ENCODE data around the gene CADM3. TPM values are rescaled to one million over a fixed set of nuclear protein-coding genes. Genes with fewer than 3 reads are reported as not detected.

Gene CADM3
- total and polyA plus RNA-seq, 5 experiments from 2014 or later = not detected

Other genes starting within 250 kb of the CADM3 start
- gene PYHIN1, start 240.1 kb upstream of the CADM3 start, total RNA-seq = 10 to 100 TPM; 10.9 to 15.1 TPM
- 10 to 100 TPM in 1 of 3 donors, 1 to 10 TPM in 2; 4.3 to 49.0 (median 5.9) TPM for gene PYHIN1, start 240.1 kb upstream of the CADM3 start, polyA plus RNA-seq
- gene IFI16, start 161.7 kb upstream of the CADM3 start, total RNA-seq = 10 to 100 TPM; 83.4 to 89.8 TPM
- 10 to 100 TPM; 49.2 to 55.2 (median 53.5) TPM for gene IFI16, start 161.7 kb upstream of the CADM3 start, polyA plus RNA-seq
- under 1 TPM; 0.86 to 0.93 TPM for gene AIM2, start 94.8 kb upstream of the CADM3 start, total RNA-seq
- gene AIM2, start 94.8 kb upstream of the CADM3 start, polyA plus RNA-seq = under 1 TPM in 1 of 3 donors, not detected in 2; 0.60 TPM
- gene ACKR1, start 33.3 kb downstream of the CADM3 start, total RNA-seq = not detected
- gene ACKR1, start 33.3 kb downstream of the CADM3 start, polyA plus RNA-seq = not detected
- gene FCER1A, start 130.7 kb downstream of the CADM3 start, total RNA-seq = not detected
- not detected for gene FCER1A, start 130.7 kb downstream of the CADM3 start, polyA plus RNA-seq

Measured in naive thymus-derived CD8-positive, alpha-beta T cell (primary cell).